ENCODE data around the gene MTMR4.
"Not testable (repeated sequence)": the region's sequence is repeated elsewhere in the genome, so short reads cannot be mapped to it uniquely, and the experiment has no call there.

The MTMR4 gene

DNA sequence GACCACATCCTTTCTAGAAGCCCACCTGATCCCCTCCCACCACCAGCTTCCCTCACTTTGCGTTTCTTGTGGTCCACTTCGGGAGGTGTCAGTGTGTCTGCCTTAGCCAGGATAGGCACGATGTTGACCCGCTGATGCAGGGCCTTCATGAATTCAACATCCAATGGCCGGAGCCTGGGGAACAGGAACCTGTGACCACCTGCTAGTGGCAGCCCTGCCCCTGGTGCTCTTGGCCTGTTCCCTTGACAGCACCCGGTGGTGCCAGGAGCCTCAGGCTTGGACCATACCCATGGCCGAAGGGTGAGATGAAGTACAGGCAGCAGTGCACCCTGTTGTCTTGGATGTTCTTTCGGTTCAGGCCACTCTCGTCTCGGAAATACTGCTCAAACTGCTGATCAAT lies 7.2 kb upstream of the MTMR4 start:
- DNase-seq: no peak

DNA sequence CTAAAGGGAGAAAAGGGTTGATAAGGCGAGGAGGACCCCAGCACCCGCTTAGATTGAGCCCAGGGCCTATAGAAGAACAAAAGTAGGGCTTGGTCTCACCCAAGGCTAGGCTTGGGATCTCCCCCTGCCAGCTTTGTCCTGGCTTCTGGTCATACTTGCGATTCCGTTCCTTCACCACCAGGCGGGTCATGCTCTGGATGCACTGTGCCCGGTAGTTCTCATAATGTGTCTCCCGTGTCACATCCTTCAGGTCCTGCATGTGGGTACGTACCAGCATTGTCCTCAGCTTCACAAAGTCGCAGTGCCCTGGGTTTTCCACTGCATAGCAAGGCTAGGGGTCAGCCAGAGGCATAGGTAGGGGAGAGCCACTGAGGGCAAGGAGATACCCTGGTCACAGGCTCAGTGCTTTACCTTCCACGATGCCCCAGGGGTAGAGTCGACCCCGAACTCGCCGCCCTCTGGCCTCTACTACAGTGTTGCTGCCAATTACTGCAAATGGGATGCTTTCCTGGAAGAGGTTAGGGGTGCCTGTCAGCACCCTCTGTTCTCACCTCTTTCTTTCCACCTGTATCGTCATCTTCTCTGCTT lies 6.5 kb upstream of the MTMR4 start:
- DNase-seq: peak; percentile 54 to 66 (median 55)

DNA sequence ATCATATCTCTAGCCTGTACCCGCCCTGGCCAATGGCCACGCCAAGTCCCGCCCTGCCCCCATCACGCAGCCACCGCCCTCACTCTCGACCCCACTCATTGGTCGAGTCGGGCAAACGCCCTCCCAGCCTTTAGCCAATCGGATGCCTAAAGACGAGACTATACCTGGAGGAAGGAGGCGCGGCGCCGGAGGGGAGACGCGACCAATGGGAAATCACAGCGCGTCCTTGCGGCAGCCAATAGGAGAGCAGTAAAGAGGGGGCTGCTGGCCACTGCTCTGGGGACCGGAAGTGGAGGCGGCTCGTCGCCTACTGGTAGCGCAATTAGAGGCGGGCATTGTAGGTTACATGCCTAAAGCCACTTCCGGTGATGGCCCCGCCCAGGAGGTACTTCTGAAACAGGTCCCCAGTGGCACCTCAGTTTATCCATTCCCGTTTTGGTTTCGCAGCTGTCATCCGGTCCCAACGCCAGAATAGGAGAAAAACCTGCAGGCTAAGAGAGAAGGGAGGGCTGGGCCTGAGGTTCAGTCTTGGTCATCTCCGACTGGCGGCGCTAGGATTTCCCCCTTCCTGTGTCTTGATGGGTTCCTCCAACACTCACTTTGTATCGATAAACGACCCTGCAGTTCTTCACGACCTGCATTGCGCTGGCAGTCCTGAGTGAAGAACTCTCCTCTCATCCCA lies 3.6 kb upstream of the MTMR4 start:
- DNase-seq: peak; percentile 99 to 100 (median 100)

DNA sequence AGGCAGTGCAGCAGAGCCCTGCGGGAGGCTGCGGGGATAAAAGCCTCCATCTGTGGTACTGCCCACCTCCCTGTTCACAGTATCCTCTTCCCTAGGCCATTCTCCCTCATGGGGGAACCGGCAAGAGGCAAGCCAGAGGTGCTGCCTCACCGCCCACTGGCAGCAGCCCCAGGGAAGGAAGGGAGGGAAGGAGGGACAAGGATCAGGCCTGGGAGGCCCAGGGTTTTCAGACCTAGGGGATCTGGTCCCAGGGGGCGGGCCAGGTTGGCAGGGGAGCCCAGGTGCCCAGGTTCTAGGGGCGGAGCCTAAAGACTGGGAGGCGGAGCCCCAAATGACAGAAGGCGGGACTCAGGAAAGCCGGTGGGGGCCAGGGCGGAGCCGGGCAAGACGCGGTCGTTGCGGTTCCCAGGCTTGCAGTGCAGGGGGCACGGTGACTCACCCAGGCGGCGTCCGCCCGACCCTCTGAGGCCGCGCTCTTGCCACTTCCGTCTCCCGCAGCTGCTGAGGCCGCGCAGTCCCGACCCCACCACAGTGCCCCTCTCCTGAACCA lies 3.0 kb upstream of the MTMR4 start:
- no peak for DNase-seq

DNA sequence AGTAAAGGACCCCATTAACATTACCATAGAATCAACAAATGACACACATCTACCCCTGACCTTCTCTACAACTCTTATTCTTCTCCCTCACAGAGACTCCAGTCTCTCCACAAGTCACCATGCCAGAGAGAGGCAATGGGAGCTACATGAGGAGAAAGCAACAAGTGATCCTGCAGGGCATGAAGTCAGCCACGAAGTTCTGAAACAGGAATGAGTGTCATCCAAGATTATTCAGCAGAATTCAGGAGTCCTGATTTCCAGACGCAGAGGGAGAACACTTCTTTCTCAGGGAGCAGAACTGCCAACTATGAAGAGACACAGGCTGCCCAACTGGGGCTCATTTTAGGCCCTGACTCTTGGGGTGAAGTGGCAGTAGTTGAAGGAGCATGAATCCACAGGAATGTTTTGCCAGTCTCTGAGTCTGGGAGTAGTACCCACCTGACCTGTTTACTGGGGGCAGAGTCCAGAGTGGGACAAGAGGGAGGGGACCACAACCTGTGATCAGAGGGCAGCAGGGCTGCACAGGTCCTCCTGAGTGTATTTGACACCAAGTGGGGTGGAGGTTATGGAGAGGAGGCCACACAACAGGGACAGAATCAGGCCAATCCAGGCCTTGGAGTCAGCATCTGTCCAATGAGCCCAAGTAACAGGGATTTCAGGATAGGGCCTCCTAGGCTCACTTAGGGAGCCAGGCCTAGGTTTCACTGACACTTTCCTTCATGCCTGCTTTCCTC lies 2.4 kb upstream of the MTMR4 start:
- no peak for DNase-seq

DNA sequence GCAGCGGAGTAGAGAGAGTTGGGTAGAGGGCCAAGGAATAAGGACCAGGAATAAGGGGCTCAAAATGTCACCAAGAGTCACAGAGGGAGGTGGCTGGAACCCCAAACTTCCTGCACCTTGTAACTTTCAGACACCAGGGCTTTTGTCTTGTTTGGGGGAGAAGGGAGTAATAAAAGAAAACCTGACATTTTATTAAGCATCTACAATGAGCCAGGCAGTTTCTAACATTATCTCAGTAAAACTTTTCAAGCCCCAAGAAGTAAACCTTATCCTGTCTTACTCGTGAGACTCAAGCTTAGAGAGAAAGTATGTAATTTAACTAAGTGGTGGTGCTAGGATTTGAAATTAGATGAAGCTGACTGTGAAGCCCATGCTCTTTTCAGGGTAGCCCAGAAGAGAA lies 848 bp upstream of the MTMR4 start:
- DNase-seq: no peak

DNA sequence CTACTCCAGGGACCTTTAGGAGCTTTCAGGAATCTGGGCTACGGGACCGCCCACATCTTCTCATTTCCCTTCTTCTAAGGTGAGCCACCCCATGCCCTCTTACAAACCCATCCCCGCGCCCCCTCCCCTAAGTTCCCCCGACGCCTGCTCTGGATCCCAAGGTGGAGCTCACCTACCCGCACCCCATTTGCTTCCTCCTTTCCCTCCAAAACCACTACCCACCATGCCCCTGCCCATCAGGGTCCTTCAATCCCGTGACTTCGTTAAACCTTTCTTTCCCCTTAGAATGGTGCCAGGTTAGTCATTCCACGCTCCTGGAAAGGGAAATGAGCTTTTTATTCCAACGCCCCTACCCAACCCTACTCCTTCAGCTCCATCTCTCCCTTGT lies 326 bp upstream of the MTMR4 start:
- DNase-seq: no peak

DNA sequence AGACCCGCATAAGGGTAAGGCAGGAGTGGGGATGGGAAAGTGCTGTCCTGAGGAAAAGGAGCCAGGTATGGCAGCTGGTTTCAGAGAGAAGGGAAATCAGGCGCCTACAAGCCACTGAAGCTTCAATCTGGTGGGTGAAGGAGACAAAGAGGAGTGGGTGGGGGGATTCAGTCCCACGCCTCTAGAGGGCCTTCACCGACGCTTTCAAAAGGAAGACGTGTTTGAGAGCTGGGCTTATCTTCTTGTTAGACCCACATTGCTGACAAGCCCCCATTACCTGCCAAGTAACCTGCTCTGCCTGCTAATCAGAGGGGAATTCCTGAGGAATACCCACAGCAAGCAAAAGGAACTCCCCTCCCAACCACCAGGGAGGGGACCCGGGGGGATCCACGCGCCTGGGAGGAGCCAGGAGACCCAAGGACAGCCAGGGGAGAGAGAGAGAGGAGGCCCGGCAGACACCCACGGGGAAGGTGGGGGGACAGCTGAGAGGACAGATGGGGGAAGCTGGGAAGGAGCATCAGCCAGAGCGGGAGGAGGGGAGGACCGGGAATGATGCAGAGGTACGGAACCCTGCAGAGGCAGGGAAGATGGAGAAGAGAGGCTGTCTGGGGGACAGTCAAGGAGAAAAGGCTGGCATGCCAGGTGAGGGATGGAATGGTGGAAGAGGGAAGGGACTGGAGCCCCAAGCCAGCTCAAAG lies 1.0 kb downstream of the MTMR4 start:
- peak; percentile 45 to 69 (median 60) for DNase-seq

DNA sequence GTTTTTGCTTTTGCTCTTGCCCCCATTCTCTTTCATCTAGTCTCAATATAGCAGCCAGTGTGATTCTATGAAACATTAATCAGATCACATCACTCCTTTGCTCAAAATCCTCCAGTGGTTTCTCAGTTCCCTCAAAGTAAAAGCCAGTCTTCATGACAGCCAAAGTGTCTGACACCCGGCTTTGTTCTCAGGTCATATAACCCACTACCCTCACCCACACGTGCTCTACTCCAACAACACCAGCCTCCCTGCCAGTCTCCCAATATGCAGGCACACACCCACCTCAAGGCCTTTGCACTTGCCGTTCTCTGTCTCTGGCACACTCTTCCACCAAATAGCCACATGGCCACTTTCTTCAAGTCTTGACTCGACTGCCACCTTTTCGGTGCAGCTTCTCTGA lies 4.4 kb downstream of the MTMR4 start:
- no peak for DNase-seq

DNA sequence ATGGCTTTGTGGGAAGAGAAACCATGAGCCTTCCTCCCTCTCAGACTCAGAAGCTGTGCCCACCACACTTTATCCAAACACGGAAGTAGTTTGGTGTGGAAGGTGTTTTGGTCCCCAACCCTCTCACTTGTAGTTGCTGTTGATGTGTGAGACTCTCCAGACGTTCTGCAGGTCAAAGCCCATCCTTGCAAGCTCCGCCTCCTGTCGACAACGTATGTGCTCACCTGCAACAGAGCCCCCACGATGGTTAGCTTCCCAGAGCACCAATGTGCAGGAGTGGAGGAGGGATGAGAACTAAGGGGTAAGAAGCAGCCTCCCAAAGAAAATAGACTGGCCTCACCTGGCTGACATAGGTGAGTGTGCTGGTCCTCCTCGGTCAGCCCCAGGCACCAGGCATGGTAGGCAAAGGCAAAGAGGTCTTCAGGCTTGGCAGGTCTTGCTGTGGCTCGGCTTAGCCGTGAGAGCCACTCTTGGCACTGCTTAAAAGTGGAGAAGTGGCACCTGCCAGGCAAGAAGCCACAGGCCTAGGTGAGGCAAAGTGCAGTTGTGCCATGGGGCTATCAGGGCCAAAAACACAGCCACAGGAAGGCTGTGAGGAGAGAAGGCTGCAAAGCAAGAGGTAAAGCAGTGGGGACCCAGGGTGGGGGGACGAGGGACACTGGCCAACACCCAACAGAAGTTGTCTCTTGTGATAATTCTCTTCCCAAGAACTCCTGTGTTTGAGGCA lies 5.9 kb downstream of the MTMR4 start:
- DNase-seq: no peak

DNA sequence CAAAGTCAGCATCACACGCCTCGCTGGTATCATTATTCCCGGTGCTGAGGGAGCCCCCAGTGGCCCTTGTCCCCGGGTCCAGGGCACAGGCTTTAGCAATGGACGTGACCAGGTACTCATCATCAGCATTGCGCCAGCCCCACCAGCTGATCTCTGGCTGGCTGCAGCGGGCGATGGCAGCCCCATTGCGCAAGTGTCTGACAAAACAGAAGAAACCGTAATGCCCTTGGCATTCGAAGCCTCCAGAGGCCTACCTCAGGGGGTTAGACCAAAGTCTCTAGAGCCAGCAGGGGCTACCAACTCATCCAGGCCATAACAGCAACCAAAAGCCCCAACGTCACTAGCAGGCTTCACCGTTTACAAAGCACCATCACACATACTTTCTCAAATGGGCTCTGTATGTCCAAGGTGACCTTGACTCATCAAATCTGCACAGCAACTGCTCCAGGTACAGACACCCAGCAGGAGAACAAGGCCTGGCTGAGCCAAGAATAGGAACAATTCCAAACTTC lies 7.3 kb downstream of the MTMR4 start:
- DNase-seq: peak; percentile 50 to 58 (median 50)

DNA sequence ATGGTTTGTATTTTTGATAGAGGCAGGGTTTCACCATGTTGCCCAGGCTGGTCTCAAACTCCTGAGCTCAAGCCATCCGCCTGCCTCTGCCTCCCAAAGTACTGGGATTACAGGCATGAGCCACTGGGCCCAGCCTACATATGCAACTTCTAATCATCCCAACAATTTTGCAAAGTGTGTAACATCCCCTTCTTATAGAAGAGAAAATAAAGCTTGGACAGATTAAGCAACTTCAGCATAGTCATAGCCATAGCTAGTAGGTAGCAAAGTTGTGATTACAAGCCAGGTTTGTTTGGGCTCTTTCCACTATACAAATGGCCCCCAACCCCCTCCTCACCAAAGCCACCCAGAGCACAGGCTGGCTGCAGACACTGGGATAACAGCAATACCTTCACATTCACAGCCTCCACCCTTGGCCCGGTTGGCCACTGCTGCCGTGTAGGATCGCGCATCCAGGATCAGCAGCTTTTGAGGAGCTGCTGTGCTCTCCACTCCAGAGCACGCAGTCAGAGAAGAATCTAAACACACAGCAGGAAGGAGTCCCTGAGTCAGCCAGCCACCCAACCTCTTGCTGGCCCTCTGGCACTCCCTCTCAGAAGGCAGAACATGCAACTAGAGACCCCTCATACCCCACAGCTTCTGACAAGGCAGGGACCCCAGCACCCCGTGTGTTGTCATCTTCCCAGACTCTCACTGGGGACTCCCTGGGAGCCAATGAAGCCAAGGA lies 7.9 kb downstream of the MTMR4 start:
- no peak for DNase-seq

DNA sequence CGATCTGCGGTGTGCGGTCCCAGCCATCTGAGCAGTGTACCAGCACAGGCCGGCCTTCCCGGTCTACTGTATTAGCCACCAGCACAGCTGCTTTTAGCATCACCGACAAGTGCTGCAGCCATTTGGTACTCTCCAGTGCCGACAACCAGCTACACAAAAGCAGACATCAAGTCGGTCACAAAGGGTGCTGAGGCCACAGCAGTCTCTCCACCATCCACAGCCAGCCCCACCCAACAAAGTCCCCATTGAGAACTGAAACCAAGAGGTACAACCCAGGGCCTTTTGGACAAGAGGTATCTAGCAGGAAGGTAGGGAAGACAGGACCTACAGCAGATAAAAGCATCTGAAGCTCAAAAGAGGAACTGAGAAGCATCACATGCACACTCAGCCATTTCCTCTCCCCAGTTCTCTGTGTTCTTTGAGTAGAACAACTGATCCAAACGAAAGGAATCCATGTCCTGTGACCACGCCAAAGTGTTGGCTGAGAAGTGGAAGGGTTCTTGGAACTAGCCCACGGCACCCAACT lies 9.5 kb downstream of the MTMR4 start:
- DNase-seq: peak; percentile 40 to 60 (median 41)

DNA sequence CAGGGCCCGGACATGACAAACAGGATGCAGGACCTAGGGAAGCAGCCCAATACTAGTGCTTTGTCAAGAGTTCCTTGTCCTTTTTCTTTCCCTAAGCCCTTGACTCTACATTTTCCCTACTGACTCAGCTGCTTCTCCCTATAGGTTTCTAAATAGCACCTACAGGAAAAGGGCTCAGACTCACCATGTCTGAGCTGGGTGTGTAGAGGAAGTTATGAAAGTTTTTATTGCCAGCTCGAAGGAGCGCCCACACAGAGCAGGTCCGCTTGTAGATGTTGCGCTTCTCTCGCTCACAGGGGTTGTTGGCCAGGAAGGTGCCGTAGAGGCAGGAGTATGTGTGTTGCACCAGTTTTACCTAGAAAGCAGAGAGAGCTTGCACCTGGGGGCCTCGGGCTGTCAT lies 10.6 kb downstream of the MTMR4 start:
- DNase-seq: peak; percentile 41 to 57 (median 49)

DNA sequence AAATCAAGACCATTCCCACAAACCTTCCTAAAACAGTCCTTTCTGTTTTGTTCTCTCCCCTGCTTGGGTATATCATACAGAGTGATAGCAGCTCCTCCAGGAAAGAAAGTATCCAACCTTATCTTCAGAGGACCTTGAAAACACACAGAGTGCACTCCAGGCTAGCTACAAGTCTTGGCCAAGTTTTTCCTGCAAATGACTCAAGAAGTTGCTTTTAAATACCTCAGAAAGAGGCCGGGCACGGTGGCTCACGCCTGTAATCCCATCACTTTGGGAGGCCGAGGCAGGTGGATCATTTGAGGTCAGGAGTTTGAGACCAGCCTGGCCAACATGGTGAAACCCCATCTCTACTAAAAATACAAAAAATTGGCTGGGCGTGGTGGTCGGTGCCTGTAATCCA lies 11.3 kb downstream of the MTMR4 start:
- not testable (repeated sequence) for DNase-seq

DNA sequence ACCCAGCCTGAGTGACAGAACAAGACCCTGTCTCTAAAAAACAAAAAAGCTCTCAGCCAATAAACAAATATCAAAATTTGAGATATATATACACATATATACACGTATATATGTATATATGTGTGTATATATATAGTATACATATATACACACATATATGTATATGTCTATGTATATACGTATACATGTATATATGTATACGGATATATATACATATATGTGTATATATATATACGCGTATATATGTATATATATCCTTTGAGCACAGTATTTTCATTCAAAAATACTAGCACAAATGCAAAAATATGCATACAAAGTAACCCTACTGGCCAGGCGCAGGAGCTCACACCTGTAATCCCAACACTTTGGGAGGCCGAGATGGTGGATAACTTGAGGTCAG lies 13.0 kb downstream of the MTMR4 start:
- DNase-seq: no peak

DNA sequence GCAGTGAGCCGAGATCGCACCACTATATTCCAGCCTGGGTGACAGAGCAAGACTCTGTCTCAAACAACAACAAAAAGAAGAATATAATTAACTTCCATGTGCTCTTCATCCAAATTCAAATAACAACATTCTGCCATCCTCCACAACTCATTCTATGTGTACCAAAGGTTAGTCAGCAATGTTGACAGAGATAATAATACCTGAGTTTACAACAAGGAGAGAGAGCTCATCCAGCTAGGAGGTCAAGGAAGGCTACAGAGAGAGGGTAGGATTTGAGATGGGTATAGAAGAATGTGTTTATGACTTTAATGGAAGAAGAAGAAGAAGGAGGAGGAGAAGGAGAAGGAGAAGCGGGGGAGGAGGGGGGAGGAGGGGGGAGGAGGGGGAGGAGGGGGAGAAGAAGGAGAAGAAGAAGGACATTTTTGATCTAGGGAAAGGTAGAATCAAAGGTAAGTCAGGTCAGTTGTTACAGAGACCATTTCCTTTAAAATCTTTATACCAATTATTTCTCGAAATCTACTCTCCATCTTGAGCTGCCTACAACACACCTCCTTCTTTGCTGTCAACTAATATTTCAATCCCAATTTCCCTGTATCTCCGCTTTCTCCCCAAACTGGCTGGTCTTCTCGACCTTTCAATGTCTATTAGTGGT lies 16.1 kb downstream of the MTMR4 start:
- no peak for DNase-seq

DNA sequence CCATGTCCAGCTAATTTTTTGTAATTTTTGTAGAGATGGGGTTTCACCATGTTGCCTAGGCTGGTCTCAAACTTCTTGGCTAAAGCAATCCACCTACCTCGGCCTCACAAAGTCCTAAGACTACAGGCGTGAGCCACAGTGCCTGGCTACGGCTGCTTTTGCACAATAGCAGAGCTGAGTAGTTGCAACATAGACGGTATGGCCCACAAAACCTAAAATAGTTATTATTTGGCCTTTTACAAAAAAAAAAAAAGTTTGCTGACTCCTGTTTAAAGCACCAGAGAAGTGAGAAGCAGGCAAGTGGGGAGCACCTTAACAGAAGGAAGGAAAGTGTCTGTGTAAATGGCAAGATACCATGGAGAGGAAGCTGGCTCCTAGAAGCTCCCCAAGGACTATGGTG lies 20.9 kb downstream of the MTMR4 start:
- DNase-seq: no peak

DNA sequence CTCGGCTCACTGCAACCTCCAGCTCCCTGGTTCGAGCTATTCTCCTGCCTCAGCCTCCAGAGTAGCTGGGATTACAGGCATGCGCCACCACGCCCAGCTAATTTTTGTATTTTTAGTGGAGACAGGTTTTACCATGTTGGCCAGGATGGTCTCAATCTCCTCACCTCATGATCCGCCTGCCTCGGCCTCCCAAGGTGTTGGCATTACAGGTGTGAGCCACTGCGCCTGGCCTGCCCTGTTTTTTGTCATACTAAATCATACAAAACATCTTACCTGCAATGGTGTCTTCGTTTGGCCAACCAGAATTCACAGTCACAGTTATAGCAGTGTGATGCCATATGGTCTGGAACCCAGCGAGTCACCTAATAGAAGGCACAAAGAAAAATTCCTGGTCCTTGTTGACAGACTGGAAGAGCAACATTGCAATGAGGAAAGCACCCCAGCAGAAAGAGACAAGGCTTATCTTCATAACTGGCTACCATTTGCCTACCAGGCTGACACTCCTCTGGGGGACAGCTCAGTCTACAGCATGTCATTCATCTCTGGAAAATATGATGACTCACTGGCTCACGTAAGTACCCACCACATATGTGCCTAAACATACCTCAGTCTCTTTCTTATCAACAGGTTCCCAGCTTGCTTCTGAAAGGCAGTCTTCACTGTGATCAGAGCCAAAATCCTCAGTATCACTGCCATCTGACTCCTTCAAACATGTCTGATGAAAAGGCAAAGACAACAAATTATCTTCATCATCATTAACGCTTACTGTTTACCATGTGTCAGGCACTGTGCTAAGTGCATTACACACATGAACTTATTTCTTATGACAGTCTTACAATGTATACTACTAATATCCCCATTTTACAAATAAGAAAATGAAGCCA lies 22.0 kb downstream of the MTMR4 start:
- no peak for DNase-seq

DNA sequence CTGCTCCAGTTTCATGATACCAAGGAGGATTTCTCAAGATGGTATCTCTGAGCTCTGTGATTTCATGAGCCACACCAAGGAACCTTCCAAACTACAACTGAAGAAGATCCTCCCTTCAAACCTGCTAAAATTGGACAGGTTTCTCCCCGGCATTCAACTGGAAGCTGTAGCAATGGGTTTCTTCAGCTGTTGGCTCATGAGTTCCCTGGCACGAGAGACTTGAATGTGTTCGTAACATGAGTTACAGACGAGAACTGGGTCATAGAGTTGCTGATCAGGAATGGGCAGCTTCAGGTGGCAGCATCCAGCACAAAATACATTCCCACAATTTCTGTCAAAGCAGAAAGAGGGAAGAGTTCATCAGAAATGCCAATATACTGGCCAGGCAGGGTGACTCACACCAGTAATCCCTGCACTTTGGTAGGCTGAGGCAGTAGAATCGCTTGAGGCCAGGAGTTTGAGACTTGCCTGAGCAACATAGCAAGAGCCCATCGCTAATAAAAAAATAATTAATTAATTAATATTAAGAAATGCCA lies 22.9 kb downstream of the MTMR4 start:
- DNase-seq: no peak
